SK-N-SH (cell line): ENCODE results near the gene POLR1H. TPM values are rescaled to one million over a fixed set of nuclear protein-coding genes. Genes with fewer than 3 reads are reported as not detected.

Experiments
- CTCF ChIA-PET: fragments of 300-600, 350-600 bp; formaldehyde crosslinking; extraction: SDS; loops from one replicate; lab custom pipeline; 2021; lab: Yijun Ruan, JAX
- POLR2A ChIA-PET: fragments of 350-600 bp; sonication (Branson Sonifier 250); formaldehyde crosslinking; extraction: SDS; loops from one replicate; lab custom pipeline; 2020; ENCODE audit warnings: antibody characterized with exemption, inconsistent platforms; lab: Yijun Ruan, JAX
- DNase-seq: peaks from one replicate; pipeline ENCODE4 v3.0.0; 2012
- H2AFZ ChIP-seq: fragments of 200-600 bp; sonication (generic); 2 replicates; pipeline ENCODE4 v1.8.1; 2016; ENCODE audit warnings: antibody characterized with exemption, mild to moderate bottlenecking, low read depth
- H3F3A ChIP-seq: fragments of 200-600 bp; sonication (generic); replicated peaks from 2 replicates; pipeline ENCODE3; 2016; ENCODE audit warnings: antibody characterized with exemption, mild to moderate bottlenecking; ENCODE audit not compliant: insufficient read depth
- H3K27ac ChIP-seq, 2 experiments: fragments of 200-500 bp in 1 of 2; fragments of 200-600 bp in 1 of 2; sonication (Bioruptor generic) in 1 of 2; sonication (generic), shearing (Covaris generic) in 1 of 2; 2 replicates each; pipeline versions ENCODE4 v1.5.1 to v1.6.1; 2014 to 2016; ENCODE audit warnings: low read depth in 2 of 2, inconsistent platforms in 1 of 2, low read length in 1 of 2, mild to moderate bottlenecking in 1 of 2, mixed read lengths in 1 of 2
- H3K27me3 ChIP-seq: fragments of 200-600 bp; sonication (generic), shearing (Covaris generic); 2 replicates; pipeline ENCODE4 v1.6.1; 2016; ENCODE audit warnings: mixed run types; ENCODE audit not compliant: insufficient read depth
- H3K36me3 ChIP-seq, 2 experiments: fragments of 200-500 bp in 1 of 2; fragments of 200-600 bp in 1 of 2; sonication (Bioruptor generic) in 1 of 2; sonication (generic) in 1 of 2; replicated peaks in 1 of 2; 2 replicates each; pipeline versions ENCODE3 to v1.5.1; 2014 to 2016; ENCODE audit warnings: low read length in 1 of 2, mild to moderate bottlenecking in 1 of 2; ENCODE audit not compliant: insufficient read depth in 2 of 2, control insufficient read depth in 1 of 2
- H3K4me1 ChIP-seq, 2 experiments: fragments of 200-500 bp in 1 of 2; fragments of 200-600 bp in 1 of 2; sonication (Bioruptor generic) in 1 of 2; sonication (generic), shearing (Covaris generic) in 1 of 2; 2 replicates each; pipeline versions ENCODE4 v1.5.1 to v1.6.1; 2014 to 2016; ENCODE audit warnings: low read depth in 1 of 2, low read length in 1 of 2, mixed run types in 1 of 2; ENCODE audit not compliant: insufficient read depth in 2 of 2, control insufficient read depth in 1 of 2
- H3K4me2 ChIP-seq: fragments of 200-600 bp; sonication (generic), shearing (Covaris generic); 2 replicates; pipeline ENCODE4 v1.6.1; 2017; ENCODE audit warnings: mixed run types
- H3K4me3 ChIP-seq, 2 experiments: fragments of 200-500 bp in 1 of 2; fragments of 200-600 bp in 1 of 2; sonication (Bioruptor generic) in 1 of 2; sonication (generic), shearing (Covaris generic) in 1 of 2; 2 replicates each; pipeline versions ENCODE4 v1.5.1 to v1.8.1; 2014 to 2016; ENCODE audit warnings: low read depth in 2 of 2, inconsistent platforms in 1 of 2, low read length in 1 of 2, mild to moderate bottlenecking in 1 of 2, mixed read lengths in 1 of 2, moderate library complexity in 1 of 2
- H3K79me2 ChIP-seq: fragments of 200-600 bp; sonication (generic); 2 replicates; pipeline ENCODE4 v1.8.1; 2017; ENCODE audit warnings: mild to moderate bottlenecking; ENCODE audit not compliant: insufficient read depth
- H3K9ac ChIP-seq: fragments of 200-600 bp; sonication (generic); 2 replicates; pipeline ENCODE4 v1.6.1; 2017; ENCODE audit warnings: mixed run types
- H3K9me2 ChIP-seq: fragments of 200-600 bp; sonication (generic); 2 replicates; pipeline ENCODE4 v1.6.1; 2017; ENCODE audit warnings: mixed run types
- H3K9me3 ChIP-seq: fragments of 200-600 bp; sonication (generic); 2 replicates; pipeline ENCODE4 v1.6.1; 2017; ENCODE audit warnings: mixed run types, mild to moderate bottlenecking, moderate library complexity
- H4K20me1 ChIP-seq: fragments of 200-600 bp; sonication (generic); 2 replicates; pipeline ENCODE4 v1.6.1; 2017; ENCODE audit warnings: mild to moderate bottlenecking, mixed run types; ENCODE audit not compliant: insufficient read depth
- EP300 ChIP-seq, 2 experiments: IDR thresholded peaks; 2 replicates each; pipeline versions ENCODE4 v1.4.0 to v1.6.1; 2012; ENCODE audit warnings: borderline replicate concordance in 1 of 2, low read depth in 1 of 2, low read length in 1 of 2
- NRF1 ChIP-seq: IDR thresholded peaks from 2 replicates; pipeline ENCODE4 v1.6.1; 2012; ENCODE audit warnings: low read depth, mild to moderate bottlenecking, low read length
- WGBS: methylation state at CpG from one replicate; pipeline ENCODE4 v1.1.6; 2017; ENCODE audit warnings: low lambda C conversion rate; 5-methylcytosine and 5-hydroxymethylcytosine counted together
- polyA plus RNA-seq, 3 experiments: library from polyadenylated mRNA; depleted of rRNA; stranded (reverse); fragments of >200 nt; gene quantifications; 2 replicates each; pipeline ENCODE4 v1.2.3, GENCODE V29; 2012
- small RNA-seq, 7 experiments: library from RNA; depleted of rRNA; stranded (forward); fragments of <200 nt; gene quantifications; one replicate each; pipeline ENCODE3, GENCODE V24; 2012

Gene POLR1H
- polyA plus RNA-seq, 1 of the 3 experiments (the other 2 are of a cell fraction), result 40.6 TPM

GRCh38 chr6:30113841-30114240 lies 52.8 kb downstream of the POLR1H start:
- Histone ChIP-seq H3K9ac (no peak overlapping the region), H3K79me2 (no peaks in the 10 kb centered on the region), H3K4me2 (no peak overlapping the region), H2AFZ (no peak overlapping the region), H3F3A (peaks cover 4% of the 10 kb centered on the region), H3K9me3 (no peaks in the 10 kb centered on the region), H3K4me3 (no peak overlapping the region), H3K27me3 (peaks cover 53% of the 10 kb centered on the region), H3K36me3 (no peaks in the 10 kb centered on the region), H3K9me2 (no peaks in the 10 kb centered on the region), H3K27ac (no peak overlapping the region), H3K4me1 (no peaks in the 10 kb centered on the region)
- CTCF ChIA-PET, result interaction anchor here (1.1 to 3.6 kb wide), 3 partner anchors 10 to 17 kb away, joined by 3 to 31 read pairs (median 25); no protein-coding TSS in a partner anchor
- 0% methylated on average over 1 of the region's 1 CpG for WGBS
- DNase-seq, result no peak
- POLR2A ChIA-PET, result no interaction called here
- TF ChIP-seq EP300 (IDR thresholded peaks at IDR 0.05; ENCODE audit: borderline replicate concordance in 1 of 2, low read depth in 1 of 2, low read length in 1 of 2) (no peak), NRF1 (no peak)
- TF ChIP-seq, all 33 proteins: peak for 0
- no peaks in the 10 kb centered on the region for H4K20me1 ChIP-seq

Small RNA genes lying within 50 kb of the gene (small RNA-seq; reads per million reads assigned to genes)
- gene RF02218 (0 reads per million in 7 experiments), gene RF02219 (0 reads per million in 7 experiments), gene RF02220 (0 reads per million in 7 experiments)

Other genes starting within 250 kb of the POLR1H start
- gene HLA-G, start 233.4 kb upstream of the POLR1H start, polyA plus RNA-seq (2012; rRNA removed), result not detected in 2 replicates
- 250 and 312 TPM in 2 replicates for gene HLA-A, start 118.7 kb upstream of the POLR1H start, polyA plus RNA-seq (2012; rRNA removed)
- gene PPP1R11, start 5.9 kb downstream of the POLR1H start, polyA plus RNA-seq (2012; rRNA removed), result 46.8 and 52.8 TPM in 2 replicates
- gene RNF39, start 14.5 kb downstream of the POLR1H start, polyA plus RNA-seq (2012; rRNA removed), result not detected in 2 replicates
- gene TRIM31, start 51.8 kb downstream of the POLR1H start, polyA plus RNA-seq (2012; rRNA removed), result not detected in 2 replicates
- gene TRIM40, start 74.9 kb downstream of the POLR1H start, polyA plus RNA-seq (2012; rRNA removed), result not detected in 2 replicates
- not detected in 2 replicates for gene TRIM10, start 99.9 kb downstream of the POLR1H start, polyA plus RNA-seq (2012; rRNA removed)
- not detected in 2 replicates for gene TRIM15, start 102.3 kb downstream of the POLR1H start, polyA plus RNA-seq (2012; rRNA removed)
- gene TRIM26, start 152.1 kb downstream of the POLR1H start, polyA plus RNA-seq (2012; rRNA removed), result 23.5 and 26.1 TPM in 2 replicates